Measurements from ENCODE around the gene OTOG.

OTOG gene

DNA sequence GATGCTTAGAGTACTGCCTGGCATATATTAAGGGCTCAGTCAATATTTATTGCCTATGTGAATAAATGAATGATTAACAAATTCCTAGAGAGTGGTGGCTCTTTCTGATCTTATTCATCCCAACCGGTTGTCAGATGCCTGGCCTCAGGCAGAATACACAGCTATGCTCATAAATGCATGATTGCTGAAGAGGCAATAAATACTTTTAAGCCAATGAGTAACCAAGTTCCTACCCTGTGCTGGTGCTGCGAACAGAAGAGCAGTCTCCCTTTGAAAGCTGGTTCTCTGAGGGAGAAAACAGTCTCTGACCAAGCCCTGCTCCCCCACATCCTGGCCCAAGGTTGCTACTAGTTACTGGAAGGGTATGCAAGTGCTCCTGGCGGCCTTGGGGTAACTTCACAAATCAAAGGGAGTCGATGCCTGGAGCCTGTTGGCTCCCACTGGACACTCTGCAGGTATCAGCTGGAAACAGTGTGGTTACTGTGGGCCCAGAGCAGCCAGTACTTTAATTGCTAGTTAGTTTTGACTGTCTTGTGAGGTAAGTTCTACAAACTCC lies 5.7 kb upstream of the OTOG start:
- DNase-seq, result no peak

DNA sequence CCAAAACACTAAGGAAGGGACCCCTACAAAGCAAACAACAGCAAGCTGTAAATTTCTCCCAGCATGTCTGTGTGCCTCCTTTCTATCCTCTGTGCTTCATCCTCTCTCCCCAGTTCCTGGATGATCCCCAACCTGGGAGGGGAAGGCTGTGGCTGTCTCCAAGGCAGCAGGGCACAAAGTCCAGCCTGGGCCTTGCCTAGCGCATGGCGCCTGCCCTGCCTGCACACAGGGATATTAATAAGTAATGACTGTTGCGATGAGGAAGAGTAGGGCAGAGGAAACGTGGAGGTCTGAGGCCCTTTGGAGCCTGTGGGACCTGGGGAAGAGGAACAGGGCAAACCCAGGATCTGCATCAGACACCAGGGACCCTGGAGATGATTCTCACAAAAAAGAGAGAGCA lies 4.8 kb upstream of the OTOG start:
- DNase-seq, result no peak

DNA sequence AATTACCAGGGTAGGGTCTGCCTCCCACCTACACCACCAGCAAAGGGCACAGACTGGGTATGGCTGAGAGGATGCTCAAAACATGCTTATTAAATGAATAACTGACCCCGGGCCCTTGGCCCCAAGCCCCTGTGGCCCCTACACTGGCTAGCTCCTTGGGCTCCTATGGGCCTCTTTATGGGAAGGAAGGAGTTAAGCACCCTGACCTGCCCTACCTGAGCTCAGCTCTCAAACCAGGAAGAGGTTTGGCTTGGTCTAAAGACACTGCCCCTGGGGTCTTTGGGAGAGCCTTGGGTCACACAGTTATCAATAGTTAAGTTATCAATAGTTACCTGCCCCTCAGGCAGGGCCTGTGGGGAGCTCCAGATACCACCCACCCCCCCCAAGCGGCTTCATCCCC lies 4.0 kb upstream of the OTOG start:
- no peak for DNase-seq

DNA sequence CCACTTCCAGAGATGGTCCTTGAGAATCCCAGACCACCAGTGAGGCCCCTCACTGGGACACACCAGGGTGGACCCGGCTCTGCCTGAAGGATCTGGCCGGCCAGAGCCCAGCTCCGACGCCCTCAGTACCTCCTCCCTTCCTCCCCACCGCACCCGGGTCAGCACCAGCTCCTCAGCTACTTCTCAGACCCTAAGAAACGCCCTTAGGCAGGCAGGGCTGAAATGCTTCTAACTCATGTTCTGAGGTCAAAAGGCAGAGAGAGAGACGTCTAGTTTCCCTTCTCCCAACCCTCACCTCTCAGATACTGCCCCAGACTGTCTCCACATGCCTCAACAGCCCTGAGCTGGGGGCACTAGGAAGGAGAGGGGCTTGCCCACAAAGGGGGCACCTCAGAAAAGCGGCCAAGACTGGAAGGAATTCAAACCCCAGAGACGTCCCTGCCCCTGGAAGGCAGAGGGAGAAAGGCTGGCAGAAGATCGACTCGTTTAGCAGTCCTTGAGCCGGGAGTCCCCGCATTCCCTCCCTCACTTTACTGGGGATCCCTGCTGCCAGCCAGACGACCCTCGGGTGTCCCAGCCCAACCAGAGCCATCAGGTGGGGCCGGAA lies 3.4 kb upstream of the OTOG start:
- no peak for DNase-seq

DNA sequence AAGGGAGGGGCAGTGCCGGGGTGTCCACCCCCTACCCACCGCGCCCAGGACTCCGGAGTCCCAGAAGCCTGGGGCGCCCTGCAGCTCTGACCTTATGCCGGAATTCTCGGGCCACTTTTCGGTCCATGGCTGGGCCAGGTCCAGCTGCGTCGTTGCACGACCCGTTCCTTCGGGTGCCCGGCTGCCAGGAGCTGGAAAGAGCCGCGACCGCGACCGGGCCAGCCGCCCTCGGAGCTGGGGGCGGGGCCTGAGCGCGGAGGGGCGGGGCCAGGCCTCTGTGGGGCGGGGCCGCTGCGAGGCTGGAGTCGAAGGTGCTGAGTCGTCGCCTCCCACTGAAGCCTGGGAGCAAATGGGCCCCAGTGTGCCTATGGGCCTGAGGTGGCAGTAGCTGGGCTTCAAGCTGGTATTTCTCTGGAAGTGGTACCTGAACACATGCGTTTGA lies 2.9 kb upstream of the OTOG start, which contains the start of gene USH1C:
TSS of gene USH1C (minus strand) at position 236 of the 442 bp plus-strand sequence. CDS start at position 127, 109 bp downstream.
- DNase-seq, result peak; percentile 60

DNA sequence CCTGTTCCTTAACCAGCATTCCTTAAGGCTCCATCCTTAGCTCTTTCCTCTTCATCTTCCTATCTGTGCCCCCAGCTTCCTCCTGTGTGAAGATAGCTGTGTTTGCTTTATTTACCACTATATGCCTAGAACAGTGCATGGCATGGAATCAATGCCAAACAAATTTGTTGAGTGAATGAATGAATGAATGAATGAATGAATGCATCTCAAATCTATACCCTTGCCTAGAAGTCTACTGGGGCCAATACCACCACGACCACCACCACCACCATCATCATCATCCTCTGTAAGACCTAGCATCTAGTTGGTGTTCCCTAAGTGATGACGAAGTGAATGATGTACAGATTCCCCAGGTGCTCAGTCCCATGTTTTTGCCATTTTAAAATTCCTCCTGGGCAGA lies 819 bp upstream of the OTOG start:
- DNase-seq, result no peak

DNA sequence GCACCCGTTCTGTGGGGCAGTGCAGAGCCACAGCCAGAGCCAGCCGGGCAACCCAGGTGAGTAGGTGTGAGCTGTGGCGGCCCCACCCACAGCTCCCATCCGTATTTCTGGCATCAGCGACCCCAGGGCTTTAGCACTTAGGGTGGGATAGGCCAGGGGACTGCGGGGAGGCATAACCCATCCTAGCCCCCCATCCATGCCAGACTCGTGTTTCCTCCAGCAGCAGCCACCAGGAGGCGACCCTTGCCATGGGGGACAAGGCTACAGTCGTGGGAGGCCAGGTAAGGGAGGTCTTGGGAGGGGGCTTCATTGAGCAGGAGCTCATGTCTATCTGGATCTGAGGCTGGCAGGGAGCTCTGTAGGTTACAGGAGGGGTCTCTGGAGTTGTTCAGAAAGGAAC lies 873 bp downstream of the OTOG start:
- DNase-seq, result no peak

DNA sequence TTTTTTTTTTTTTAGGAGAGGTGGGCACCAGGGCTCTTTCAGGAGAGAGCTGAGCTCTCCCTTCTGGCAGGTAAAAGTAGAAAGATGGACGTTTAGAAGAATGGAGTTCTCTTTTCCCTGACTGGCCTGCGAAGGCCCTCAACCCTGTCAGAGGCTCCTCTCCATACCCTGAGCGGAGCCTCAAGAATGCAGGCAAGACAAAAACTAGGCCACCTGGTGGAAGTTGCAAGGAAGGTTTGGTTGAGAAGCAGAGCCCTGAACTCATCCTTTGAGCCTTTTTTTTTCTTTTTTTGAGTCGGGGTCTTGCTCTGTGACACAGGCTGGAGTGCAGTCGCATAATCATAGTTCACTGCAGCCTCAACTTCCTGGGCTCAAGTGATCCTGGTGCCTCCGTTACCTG lies 1.4 kb downstream of the OTOG start:
- no peak for DNase-seq

DNA sequence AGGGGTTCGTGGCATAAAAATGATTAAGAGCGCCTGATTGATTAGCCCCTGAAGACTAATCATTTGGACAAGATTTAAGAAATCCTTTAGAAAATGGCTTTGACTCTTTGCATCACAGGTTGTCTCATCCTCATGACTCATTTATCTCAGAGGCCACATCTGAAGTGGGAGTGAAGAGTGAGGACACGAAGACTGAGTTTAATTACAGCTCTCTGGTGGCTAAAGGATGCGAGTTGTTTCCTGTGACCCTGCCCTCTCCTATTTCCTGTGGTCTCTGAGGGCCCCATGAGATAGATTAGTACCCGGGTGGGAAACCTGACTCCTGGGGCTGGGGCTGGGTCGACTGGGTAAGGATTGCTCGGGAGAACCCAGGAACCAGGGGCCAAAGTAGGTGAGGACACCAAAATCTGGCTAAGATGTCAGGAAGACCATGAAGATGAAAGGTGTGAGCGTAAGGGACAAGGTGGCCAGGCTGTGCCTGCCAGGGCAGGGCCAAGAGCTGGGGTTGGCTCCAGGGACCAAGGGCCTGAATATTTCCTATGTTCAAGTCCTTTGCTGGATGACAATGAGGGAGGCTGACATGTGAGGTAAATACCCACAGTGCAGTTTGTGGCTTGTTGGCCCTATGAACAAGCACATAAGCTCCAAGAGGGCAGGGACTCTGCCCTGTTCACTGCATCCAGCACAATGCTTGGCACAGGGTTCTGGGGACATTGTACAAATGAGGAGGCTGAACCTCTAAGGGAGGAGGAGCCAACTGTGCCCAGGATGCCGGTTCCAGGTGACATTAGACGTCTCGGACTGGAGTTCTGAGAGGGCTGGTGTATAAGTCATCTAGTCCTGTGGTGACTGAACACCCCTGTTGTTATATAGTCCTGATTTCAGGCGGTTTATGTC lies 3.6 kb downstream of the OTOG start:
- no peak for DNase-seq

DNA sequence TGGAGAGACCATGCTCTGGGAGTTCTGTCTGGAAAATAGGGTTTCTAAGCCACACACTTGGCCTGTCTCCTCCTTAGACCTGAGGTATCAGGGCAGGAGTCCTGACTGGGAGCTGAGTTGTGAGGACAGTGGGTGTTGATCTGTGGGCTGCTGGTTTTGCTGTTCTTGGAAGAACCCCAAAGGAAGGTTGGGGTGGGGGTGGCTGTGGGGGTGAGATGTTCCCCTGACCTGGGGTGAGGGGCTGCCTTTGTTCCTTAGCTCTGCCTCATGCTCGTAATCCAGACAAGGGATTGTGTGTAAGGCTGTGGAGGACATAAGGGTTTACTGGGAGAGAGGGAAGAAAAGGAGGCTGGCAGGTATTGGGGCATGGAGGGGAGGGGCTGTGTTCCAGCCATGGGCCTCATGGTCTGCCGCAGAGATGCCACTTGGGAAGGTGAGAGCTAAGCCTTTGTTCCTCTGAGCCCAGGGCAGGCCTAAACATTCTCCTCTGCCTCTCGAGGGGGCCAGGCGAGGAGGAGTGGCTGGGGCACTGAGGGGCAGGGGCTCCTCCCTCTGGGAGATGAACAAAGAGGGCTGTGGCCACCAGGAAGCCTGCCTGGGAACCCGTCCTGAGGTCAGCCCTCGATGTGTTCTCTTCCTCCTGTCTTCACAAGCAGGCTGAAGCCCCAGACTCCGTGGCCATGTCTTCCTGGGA lies 4.4 kb downstream of the OTOG start:
- DNase-seq, result no peak

DNA sequence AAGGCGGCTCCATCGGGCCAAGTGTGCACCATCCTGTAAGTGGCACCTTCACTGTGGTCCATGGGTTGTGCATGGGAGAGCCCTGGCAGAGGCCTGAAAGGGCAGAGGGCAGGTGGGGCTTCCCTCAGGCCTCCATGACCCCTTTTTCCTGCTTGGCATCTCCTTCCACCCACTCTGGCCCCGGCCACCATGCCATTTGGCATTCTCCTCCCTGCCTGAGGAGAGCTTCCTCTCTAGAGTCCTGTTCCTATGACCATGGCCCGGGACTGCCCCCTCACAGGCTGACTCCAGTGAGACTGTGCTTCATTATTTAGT lies 4.9 kb downstream of the OTOG start:
- no peak for DNase-seq

DNA sequence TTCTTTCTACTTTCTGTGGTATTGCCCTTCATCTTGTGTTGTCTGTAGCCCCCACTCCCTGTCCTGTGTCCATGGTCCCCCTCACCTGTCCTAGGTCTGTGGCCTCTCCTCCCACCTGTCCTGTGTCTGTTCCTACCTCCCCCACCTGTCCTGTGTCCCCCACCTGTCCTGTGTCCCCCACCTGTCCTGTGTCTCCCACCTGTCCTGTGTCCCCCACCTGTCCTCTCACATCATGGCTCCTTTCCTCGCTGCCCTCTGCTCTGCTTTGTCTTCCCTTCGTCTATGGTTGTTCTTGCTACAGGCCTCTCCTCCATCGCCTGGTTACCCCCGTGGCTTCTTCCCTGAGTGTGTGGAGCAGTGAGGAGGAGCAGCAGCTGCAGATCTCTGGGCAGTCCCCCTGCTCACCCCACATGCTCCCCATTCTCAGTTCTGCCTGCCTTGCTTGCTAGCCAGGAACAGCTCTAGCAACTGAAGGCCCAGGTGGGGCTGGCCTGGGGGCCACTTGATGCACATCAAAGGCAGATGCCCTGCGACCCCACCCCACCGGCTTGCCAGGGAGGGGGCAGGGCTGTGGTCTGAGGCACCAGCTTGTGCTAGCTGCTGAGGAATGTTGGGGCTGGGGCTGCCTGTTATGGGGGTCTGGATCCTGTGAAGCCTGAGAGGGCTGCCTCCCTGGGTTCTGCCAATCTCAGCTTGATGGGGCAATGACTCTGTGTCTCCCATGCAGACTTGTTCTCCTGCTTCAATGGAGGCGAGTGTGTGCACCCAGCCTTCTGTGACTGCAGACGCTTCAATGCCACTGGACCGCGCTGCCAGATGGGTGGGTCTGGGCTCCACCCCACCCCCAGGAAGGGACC lies 5.6 kb downstream of the OTOG start:
- DNase-seq, result no peak

DNA sequence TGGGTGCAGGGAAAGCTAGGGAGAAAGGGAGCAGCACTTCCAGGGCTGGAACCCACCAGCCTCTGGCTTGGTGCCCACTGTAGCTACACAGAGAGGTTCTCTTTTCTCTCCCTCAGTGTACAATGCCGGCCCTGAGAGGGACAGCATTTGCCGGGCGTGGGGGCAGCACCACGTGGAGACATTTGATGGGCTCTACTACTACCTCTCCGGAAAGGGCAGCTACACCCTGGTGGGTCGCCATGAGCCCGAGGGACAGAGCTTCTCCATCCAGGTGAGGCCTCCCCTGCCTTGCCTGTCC lies 6.1 kb downstream of the OTOG start:
- DNase-seq, result no peak

DNA sequence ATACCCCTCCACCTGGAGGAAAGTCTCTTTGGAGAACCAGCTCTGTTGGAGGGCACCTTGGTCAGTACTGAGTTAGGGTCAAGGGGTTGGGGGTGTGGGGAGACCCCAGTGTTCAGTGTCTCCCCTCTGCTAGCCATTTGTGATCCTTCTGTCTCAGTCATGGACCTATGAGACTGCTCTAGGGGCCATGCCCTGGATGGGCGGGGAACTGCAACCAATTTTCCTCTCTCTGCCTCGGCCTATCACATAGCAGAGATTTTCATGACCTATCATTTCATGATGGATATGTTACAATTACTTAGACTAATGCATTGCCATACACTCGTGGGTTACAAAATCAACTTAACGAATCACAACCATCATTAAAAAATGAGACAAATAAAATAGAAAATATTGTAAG lies 7.4 kb downstream of the OTOG start:
- DNase-seq, result no peak

DNA sequence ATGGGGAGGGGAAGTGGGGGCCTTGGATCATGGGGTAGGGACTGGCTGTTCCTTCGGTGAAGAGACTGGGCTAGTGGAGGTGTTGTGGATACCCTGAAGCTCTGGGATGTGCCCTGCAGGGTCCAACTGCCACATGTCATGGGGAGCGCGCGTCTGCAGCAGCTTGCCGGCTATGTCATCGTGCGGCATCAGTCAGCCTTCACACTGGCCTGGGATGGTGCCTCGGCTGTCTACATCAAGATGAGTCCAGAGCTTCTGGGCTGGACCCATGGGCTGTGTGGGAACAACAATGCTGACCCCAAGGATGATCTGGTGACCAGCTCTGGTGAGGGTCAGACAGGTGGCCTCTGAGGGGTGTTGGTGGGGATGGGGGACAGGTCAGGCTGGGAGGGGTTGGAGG lies 9.9 kb downstream of the OTOG start:
- no peak for DNase-seq

DNA sequence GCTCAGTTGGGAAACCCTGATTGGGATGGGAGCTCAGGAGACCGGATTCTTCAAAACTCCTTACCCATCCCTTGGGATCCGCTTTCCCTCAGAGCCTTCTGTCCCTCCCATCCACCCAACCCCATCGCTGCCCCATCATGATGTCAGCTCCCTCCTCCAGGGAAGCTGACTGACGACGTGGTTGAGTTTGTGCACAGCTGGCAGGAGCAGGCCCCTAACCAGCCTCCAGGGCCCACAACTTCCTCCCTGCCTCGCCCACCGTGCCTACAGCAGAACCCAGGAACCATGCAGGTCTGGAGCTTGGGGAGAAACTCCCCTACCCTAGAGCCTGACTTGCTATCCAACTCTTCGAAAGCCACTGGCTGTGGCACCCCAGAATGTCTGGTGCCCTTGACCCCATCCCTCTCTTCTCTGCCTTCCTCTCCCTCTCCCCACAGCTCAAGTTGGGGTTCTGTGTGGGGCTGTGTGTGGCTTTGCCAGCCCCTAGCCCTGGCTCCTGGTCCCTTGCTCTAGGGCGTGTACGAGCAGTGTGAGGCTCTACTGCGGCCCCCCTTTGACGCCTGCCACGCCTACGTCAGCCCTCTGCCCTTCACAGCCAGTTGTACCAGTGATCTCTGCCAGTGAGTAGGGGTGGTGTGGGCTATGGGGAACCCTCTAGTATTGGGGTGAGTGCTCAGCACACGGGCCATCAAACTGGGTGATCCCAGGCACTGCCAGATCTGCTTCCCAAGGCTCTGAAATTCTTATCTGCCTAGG lies 11.1 kb downstream of the OTOG start:
- no peak for DNase-seq

DNA sequence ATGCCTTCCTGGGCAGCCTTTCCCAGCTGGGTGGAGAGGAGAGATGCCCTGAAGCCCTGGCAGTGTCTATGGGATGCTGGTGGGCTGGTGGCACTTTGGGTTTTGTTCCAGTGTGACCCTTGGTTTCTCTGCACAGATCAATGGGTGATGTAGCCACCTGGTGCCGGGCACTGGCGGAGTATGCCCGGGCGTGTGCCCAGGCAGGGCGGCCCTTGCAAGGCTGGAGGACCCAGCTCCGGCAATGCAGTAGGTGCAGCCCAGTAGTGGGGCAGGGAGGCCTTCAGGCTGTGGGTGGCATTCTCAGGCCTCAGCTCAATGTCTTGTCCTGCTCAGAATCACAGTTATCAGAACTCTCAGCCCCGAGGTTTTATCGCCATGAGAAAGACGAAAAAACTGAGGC lies 11.9 kb downstream of the OTOG start:
- DNase-seq, result no peak

DNA sequence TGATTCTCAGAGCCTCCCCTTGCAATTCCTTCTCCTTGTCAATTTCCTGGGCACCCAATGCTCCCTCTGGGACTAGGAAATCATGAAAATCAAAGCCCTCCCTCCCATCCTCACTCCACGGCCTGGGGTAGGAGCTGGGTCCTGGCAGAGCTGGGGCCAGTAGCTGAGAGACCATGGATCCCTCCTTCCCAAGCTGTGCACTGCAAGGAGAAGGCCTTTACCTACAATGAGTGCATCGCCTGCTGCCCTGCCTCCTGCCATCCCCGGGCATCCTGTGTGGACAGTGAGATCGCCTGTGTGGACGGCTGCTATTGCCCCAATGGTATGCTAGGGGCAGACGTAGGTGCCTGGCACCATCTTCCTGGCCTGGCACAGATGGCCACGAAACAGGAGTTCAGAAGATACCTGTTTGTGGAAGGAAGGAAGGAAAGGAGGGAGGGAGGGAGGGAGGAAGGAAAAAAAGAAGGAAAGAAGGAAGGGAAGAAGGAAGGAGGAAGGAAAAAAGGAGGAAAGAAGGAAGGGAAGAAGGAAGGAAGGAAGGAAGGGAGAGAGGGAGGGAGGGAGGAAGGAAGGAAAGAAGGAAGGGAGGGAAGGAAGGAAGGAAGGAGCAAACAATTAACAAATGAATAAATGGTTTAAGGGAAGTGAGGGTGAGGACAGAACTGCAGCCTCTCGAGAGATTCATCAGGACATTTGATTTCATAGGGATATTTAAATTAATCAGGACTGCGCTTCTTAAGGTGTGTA lies 12.5 kb downstream of the OTOG start:
- no peak for DNase-seq

DNA sequence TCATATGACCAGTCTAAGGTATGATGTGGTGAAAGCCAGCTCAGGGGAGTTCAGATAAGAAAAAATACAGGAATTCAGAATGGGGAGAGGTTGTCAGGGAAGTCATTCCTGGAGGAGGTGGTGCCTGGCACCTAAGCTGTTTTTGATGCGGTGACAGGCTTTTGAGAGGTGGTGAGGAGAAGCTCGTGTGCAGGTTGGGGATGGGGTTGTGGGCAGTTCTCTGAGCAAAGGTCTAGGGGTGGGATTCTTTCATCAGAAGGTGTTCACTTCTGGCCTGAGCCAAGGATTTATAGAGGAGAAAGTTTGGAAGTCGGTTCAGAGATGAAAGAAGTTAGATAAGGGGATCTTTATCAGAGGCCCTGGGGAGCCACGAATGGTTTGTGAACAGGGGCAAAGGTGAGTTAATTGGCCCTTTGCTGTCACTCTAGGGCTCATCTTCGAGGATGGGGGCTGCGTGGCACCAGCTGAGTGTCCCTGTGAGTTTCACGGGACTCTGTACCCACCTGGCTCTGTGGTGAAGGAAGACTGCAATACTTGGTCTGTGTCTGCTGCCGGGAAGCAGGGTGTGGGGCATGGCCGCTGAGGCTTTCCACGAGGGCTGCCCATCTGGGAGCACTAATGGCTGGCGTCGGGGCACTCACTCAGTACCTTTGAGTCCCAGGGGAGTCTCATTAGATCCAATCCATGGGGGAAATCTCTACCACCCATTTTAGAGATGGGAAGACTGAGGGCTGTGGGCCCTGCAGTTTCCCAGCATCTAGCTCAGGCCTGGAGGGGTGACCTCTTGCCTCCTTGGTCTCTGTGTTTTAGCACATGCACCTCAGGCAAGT lies 13.4 kb downstream of the OTOG start:
- DNase-seq, result no peak

DNA sequence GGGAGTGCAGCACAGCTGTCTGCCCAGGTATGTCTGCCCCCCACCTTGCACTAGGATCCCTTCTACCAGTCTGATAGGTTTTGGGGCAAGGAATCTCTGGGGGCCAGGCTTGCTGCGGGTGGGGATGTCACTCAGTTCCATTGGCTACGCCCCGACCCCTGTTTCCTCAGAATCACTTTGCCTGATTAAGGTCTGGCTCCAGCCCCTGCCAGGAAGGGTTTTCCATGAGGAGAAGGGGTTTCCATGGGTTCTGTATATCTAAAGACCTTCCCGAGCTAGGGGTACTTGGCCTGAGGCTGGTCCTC lies 14.0 kb downstream of the OTOG start:
- no peak for DNase-seq

DNA sequence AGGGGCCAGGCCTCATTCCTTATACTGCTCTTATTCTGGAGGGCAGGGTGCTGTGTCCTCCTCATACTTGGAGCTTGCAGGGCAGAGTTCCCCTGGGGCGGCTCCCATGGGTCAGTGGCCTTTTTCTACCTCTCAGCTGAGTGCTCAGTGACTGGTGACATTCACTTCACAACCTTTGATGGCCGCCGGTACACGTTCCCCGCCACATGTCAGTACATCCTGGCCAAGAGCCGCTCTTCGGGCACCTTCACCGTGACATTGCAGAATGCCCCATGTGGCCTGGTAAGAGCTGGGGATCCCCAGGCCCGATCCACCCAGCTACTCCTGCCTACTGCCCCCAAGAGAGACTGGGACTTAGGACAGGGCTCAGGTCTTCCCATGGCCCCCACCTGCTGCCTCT lies 14.5 kb downstream of the OTOG start:
- no peak for DNase-seq
